Measurements from ENCODE around the gene ARHGAP9.
A peak's percentile ranks its signal among the peaks of the same experiment; 100 is the strongest.
"Not testable (repeated sequence)": the region's sequence is repeated elsewhere in the genome, so short reads cannot be mapped to it uniquely, and the experiment has no call there.

Gene ARHGAP9

DNA sequence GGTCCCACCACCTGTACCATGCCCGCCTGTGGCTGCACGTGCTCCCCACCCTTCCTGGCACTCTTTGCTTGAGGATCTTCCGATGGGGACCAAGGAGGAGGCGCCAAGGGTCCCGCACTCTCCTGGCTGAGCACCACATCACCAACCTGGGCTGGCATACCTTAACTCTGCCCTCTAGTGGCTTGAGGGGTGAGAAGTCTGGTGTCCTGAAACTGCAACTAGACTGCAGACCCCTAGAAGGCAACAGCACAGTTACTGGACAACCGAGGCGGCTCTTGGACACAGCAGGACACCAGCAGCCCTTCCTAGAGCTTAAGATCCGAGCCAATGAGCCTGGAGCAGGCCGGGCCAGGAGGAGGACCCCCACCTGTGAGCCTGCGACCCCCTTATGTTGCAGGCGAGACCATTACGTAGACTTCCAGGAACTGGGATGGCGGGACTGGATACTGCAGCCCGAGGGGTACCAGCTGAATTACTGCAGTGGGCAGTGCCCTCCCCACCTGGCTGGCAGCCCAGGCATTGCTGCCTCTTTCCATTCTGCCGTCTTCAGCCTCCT is 23.4 kb downstream of the ARHGAP9 start:
- DNase-seq, result peak; percentile 51

- DNase-seq, result no peak
These were observed 24.1 kb downstream of the ARHGAP9 start for GRCh38 chr12:57455374-57456144.

GRCh38 chr12:57454566-57455373 is 24.9 kb downstream of the ARHGAP9 start, which contains the start of gene INHBE:
Gene INHBE (plus strand): TSS chr12:57455307. CDS start chr12:57455537, 230 bp downstream.
- DNase-seq, result peak; percentile 81

GRCh38 chr12:57454213-57454565 is 25.5 kb downstream of the ARHGAP9 start:
- no peak for DNase-seq

DNA sequence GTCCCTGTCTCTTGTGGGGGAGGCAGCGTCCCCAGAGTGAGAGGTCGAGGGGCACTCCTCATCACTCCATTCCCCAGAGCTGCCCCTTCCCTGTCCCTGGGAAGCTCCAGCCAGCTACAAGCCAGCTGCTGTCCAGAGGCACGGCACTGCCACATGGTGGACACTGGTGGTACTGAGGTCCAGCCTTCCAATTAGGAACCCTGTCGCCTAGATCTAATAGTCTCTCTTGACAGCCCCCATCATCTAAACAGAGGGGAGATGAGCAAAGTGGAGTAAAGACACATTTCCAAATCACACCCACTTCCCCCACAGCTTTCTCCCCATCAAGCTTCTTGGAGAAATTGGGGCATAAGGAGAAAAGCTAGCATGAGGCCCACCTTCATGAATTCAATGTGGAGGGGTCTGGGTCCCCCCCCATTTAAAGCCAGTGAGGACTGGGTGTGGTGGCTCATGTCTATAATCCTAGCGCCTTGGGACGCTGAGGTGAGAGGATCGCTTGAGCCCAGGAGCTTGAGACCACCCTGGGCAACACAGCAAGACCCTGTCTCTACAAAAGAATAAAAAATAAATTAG is 26.6 kb downstream of the ARHGAP9 start:
- peak; percentile 83 for DNase-seq

- peak; percentile 90 for DNase-seq
These were observed 27.3 kb downstream of the ARHGAP9 start for GRCh38 chr12:57452181-57452936.

GRCh38 chr12:57451233-57451778 is 28.4 kb downstream of the ARHGAP9 start:
- DNase-seq, result peak; percentile 30

- DNase-seq, result no peak
These were observed 29.6 kb downstream of the ARHGAP9 start for GRCh38 chr12:57450057-57450456.

GRCh38 chr12:57449375-57449774 is 30.3 kb downstream of the ARHGAP9 start:
- no peak for DNase-seq

- DNase-seq, result no peak
These were observed 31.0 kb downstream of the ARHGAP9 start for GRCh38 chr12:57448669-57449068.

DNA sequence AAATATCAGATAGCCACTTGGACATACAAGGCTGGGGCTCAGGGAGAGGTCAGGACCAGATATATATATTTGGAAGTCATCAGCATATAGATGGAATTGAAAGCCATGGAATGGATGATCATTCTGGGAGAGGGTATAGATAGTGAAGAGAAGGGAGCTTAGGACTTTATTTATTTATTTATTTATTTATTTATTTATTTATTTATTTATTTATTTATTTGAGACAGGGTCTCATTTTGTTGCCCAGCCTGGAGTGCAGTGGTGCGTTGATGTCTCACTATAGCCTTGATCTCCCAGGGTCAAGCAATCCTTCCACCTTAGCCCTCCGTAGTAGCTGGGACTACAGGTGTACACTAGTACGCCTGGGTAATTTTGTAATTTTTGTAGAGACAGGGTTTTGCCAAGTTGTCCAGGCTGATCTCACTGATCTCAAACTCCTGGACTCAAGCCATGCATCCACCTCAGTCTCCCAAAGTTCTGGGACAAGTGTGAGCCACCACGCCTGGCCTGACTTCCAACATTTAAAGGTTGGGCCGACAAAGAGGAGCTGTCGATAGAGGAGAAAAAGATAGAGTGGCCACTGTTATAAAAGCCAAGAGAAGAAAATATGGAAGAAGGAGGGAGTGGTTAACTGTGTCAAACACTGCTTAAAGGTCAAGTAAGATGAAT is 33.2 kb downstream of the ARHGAP9 start:
- DNase-seq, result no peak

DNA sequence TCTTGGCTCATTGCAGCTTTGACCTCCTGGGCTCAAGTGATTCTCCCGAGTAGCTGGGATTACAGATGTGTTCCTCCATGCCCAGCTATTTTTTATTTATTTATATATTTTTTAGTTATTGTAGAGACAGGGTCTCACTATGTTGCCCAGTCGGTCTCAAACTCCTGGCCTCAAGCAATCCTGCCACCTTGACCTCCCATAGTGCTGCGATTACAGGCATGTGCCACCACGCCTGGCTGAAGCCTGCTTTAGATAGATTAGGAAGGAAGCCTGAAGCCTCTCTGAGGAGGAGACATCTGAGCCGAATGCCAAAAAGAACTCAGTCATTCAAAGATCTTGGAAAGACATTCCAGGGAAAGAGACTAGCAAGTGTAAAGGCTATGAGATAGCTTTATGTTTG is 34.9 kb downstream of the ARHGAP9 start:
- DNase-seq, result no peak

DNA sequence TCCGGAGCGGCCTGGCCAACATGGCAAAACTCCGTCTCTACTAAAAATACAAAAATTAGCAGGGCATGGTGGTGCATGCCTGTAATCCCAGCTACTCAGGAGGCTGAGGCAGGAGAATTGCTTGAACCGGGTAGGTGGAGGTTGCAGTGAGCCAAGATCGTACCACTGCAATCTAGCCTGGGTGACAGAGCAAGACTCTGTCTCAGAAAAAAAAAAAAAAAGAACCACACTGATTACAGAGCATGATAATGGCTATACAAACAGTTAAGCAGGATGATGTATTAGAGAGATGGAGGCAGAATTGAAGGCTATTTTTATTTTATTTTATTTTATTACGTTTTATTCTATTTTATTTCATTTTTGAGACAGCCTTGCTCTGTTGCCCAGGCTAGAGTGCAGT is 35.3 kb downstream of the ARHGAP9 start:
- not testable (repeated sequence) for DNase-seq

DNA sequence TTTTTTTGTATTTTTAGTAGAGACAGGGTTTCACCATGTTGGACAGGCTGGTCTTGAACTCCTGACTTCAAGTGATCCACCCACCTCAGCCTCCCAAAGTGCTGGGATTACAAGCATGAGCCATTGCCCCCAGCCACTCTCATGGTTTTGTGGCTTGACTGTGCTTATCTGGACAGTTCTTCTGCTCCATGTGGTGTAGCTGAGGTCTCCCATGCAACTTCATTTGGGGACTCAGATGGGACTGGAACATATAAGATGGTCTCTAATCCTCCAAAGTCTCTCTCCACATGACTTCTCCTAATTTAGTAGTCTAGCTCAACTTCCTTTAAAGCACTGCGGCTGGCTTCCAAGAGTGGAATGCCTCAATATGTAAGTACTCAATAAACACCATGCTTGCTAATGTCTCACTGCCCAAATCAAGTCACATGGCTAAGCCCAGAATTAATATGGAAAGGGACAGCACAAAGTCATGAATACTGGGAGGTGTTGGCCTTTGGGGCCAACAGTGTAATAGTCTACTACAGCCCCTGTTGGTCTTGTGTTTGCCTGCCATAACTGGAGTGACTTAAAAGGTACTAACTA is 37.7 kb downstream of the ARHGAP9 start:
- peak; percentile 12 for DNase-seq

GRCh38 chr12:57441393-57441792 is 38.3 kb downstream of the ARHGAP9 start:
- not testable (repeated sequence) for DNase-seq

- DNase-seq, result no peak
These were observed 39.9 kb downstream of the ARHGAP9 start for GRCh38 chr12:57439762-57440266.

DNA sequence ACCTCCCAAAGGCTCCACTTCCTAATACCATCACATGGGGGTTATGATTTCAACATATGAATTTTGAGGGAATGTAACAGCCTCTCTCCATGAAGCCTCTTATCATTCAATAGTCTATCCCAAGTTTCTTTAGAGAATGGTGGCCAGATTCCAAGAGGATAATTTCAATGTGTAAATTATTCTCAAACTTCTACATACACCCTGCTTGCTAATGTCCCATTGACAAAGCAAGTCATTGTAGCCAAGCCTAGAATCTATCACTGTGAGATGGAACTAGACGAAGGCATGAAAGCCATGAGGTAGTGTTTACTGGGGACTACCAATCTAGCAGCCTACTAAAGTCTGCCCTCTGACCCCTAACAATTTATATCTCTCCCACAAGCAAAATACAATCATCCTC is 41.3 kb downstream of the ARHGAP9 start:
- DNase-seq, result no peak

DNA sequence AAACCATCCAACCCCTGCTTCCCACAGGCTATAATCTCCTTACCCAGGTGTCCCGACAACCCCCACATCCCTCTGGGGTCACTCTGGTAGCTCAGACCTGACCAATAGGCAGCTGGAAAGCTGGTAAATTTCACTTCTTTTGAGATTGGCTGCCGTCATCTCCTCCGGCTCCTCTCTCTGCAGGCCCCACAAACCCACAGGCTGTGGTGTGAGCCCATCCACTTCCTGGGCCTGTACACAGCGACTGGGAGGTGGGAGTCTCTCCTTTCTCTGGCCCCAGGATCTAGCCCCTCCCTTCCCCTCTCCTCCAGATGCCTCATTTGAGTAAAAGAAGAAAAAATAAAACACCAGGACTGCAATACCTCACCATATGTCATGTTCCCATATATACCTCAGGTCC is 44.4 kb downstream of the ARHGAP9 start:
- no peak for DNase-seq

DNA sequence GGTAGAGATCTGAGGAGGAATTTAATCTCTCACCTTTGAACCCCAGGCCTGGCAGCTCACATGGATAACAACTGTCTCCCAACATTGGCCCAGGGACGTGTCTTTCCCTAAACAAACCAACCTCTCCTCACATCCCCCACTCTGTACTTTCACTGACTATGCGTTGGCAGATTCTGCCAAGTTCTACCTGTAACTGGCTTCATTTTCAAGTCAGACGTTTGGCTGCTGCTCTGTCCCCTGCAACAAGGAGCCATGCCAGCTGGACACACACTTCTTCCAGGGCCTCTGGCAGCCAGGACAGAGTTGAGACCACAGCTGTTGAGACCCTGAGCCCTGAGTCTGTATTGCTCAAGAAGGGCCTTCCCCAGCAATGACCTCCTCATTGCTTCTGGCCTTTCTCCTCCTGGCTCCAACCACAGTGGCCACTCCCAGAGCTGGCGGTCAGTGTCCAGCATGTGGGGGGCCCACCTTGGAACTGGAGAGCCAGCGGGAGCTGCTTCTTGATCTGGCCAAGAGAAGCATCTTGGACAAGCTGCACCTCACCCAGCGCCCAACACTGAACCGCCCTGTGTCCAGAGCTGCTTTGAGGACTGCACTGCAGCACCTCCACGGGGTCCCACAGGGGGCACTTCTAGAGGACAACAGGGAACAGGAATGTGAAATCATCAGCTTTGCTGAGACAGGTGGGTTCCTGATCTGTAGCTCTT is 45.0 kb downstream of the ARHGAP9 start, which contains the start of gene INHBC:
TSS of gene INHBC (plus strand) at position 268 of the 707 bp plus-strand sequence. CDS start at position 371, 103 bp downstream.
- no peak for DNase-seq

DNA sequence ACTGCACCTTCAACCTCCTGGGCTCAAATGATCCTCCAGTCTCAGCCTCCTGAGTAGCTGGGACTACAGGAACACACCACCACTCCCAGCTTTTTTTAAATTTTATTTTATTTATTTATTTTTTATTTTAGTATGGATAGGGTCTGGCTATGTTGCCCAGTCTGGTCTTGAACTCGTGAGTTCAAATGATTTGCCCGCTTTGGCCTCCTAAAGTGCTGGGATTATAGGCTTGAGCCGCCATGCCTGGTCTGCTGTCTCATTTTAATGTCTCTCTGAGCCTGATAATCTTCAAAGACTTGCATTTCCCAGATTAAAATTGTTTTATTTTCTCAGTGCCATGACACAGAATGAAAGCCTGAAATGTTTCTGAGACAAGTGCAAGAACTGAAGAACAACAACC is 46.3 kb downstream of the ARHGAP9 start:
- DNase-seq, result no peak

Measured in EL (cell line).